Forelimb muscle (tissue), 1 donor: ENCODE data around the gene SLC25A46. TPM values are rescaled to one million over a fixed set of nuclear protein-coding genes. Genes with fewer than 3 reads are reported as not detected.
"Not testable (repeated sequence)": the region's sequence is repeated elsewhere in the genome, so short reads cannot be mapped to it uniquely, and the experiment has no call there.

Experiments used
- DNase-seq: peaks from one replicate; pipeline ENCODE4 v3.0.0-alpha.2; 2013; ENCODE audit warnings: low read depth
- polyA plus RNA-seq: library from polyadenylated mRNA; unstranded; fragments of 120-200 nt; gene quantifications from one replicate; pipeline ENCODE4 v1.2.1, GENCODE V29; 2013; ENCODE audit not compliant: insufficient read length

Gene SLC25A46
- 36.5 TPM for polyA plus RNA-seq

DNA sequence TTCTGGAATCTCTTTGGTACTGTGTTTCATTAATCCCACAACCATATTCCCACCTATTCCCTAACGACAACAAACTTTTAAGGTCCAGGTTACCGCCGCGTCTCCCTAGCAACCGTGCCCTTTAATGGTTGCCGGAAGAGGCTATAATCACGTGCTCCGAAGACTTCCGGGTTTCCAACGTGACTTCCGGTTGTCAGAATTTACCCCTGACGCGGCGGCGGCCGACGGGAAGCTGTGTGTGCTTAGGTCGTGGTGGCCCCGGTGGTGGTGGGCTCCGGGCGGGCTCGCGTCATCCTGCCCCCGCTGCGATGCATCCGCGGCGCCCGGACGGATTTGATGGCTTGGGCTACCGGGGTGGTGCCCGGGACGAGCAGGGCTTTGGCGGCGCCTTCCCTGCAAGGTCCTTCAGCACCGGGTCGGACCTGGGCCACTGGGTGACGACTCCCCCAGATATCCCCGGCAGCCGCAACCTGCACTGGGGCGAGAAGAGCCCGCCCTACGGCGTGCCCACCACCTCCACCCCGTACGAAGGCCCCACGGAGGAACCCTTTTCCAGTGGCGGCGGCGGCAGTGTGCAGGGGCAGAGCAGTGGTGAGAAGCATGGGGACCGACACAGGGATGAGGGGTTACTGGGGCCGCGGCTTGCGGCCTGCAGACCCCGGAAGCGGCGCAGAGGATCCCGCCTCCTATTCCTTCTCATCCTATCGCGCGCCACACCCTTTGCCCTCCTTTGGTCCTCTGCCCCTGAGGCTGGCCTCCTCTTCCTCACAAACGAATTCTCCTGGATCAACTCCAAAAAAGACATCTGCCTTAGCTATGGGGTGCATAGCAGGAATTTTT lies at the start of gene SLC25A46:
Gene SLC25A46, plus strand, starts transcription at position 196 of the 840 bp plus-strand sequence. Its CDS starts 113 bp downstream, at position 309.
- DNase-seq: peak; percentile 85

- DNase-seq: not testable (repeated sequence)
These were observed 48.2 kb upstream of the SLC25A46 start for GRCh38 chr5:110690587-110690986.

- DNase-seq: not testable (repeated sequence)
These were observed 46.1 kb upstream of the SLC25A46 start for GRCh38 chr5:110692669-110693068.

- no peak for DNase-seq
These were observed 36.5 kb upstream of the SLC25A46 start for GRCh38 chr5:110702300-110702699.

DNA sequence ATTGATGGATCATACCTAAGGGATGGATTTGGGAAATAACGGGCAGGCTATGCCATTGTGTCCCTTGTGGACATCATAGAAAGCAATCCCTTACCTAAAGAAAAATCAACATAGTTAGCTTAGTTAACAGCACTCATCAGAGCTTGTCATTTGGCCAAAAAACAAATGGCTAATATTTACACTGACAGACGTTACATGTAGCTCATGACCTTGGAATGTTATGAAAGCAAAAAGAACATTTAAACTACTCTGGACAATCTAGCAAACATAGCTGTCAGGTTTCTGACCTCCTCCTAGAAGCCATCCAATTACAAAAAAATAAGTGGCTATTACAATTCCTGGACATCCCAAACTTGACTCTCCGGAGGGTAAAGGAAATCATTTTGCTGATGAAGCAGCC lies 36.1 kb upstream of the SLC25A46 start:
- no peak for DNase-seq

DNA sequence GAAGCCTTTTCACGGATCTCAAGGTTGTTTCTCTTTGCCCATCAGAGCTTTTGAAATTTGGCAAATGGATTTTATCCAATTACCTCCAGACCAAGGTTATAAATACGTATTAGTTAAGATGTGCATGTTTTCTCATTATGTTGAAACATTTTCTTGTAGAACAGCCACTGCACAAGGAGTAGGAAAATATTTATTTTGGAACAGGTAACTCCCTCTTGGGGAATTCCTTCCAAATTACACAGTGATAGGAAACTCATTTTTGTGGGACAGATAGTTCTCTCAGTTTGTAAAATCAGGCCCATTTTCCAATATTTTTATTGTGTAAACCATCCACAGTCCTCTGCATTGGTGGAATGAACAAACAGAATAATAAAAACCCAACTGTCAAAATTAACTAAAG lies 35.3 kb upstream of the SLC25A46 start:
- DNase-seq: no peak

DNA sequence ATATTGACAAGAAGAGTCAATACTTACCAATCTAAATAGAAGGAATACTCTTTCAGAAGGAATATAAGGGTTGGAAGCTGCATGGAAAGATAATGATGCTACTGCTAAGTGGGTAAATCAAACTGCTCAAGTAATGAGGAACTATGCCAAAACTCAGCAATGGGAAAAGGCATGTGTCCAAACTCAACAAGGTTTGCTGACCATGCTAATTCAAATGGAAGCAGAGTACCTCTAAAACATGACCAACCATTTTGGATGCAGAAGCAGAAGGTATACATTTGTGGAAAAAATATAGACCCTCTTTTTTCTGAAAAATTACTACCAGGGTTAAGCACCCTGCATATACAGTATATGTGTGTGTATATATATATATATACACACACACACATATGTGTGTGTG lies 33.5 kb upstream of the SLC25A46 start:
- no peak for DNase-seq

DNA sequence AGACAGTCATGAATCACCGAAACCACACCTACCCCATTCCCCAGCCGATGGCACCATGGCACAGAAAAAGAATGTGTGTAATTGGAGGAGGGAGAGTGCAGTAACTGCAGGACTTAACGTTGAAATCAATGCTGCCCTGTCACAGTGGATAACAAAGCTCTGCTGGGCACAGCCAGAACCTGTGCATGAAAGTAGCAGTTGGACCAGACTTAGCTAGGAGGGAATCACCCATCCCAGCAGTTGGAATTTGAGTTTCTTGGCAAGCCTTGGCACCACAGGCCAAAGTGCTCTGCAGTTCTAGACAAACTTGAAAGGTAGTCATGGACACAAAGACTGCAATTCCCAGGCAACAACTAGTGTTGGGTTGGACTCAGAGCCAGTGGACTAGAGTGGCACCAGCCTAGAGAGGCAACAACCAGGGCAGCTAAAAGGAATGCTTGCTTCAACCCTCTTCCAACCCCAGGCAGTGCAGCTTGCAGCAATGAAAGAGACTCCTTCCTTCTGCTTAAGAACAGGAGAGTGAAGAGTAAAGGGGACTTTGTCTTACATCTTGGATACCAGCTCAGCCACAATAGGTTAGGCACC lies 31.5 kb upstream of the SLC25A46 start:
- no peak for DNase-seq

- DNase-seq: no peak
These were observed 22.3 kb upstream of the SLC25A46 start for GRCh38 chr5:110716247-110717245.

DNA sequence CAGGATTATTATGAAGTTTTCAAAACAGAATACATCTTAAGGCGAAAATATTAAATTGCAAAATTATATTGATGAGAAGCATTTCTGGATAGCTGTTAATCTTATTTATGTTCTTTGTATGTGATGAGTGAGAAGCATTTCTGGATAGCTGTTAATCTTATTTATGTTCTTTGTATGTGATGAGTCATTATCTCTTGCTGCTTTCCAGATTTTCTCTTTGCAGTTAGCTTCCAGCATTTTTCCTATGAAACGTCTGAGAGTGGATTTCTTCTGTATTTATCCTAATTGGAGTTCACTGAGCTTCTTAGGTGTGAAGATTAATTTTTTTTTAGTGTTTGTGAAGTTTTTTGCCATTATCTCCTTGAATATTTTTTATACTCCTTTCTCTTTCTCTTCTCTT lies 20.5 kb upstream of the SLC25A46 start:
- DNase-seq: no peak

- DNase-seq: no peak
These were observed 12.4 kb upstream of the SLC25A46 start, which contains the start of gene TMEM232 for GRCh38 chr5:110726249-110727024. Gene TMEM232, minus strand, starts transcription at chr5:110726671. Its CDS starts 59,319 bp downstream, at chr5:110667352.

DNA sequence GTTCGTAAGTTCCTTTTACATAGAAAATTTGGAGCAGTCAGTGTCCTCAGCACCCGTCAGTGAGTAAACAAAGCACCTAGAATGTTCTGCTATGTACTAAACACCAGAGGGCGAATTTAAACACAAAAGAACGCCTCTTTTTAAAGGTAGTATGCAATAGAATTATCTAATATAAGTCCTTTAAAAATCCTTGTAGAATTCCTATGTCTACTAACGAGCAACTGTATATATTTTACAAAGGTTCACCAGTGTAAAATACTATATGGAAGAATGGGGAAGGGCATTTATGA lies 11.8 kb upstream of the SLC25A46 start:
- no peak for DNase-seq

- not testable (repeated sequence) for DNase-seq
These were observed 7.3 kb upstream of the SLC25A46 start for GRCh38 chr5:110731499-110731898.

GRCh38 chr5:110734101-110734500 lies 4.7 kb upstream of the SLC25A46 start:
- no peak for DNase-seq

DNA sequence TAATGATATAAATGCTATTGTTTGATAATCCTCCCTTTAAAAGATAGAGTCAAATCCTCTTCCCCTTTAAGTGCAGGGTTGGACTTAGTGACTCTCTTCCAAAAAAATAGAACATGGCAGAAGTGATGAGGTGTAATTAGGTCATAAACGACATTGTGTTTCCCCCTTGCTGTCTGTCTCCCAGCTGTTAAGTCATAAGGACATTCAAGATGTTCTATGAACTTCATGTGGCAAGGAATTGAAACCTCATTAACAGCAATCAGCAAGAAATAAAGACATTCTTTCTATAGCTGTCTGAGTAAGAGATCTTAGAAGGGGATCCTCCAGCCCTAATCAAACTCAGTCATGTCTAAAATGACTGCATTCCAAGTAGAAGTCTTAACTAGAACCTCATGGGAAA lies 3.3 kb upstream of the SLC25A46 start:
- DNase-seq: no peak

GRCh38 chr5:110736753-110737152 lies 2.1 kb upstream of the SLC25A46 start:
- DNase-seq: no peak

- no peak for DNase-seq
These were observed 350 bp upstream of the SLC25A46 start for GRCh38 chr5:110738503-110738811.

GRCh38 chr5:110751902-110752762 lies 13.3 kb downstream of the SLC25A46 start:
- no peak for DNase-seq

DNA sequence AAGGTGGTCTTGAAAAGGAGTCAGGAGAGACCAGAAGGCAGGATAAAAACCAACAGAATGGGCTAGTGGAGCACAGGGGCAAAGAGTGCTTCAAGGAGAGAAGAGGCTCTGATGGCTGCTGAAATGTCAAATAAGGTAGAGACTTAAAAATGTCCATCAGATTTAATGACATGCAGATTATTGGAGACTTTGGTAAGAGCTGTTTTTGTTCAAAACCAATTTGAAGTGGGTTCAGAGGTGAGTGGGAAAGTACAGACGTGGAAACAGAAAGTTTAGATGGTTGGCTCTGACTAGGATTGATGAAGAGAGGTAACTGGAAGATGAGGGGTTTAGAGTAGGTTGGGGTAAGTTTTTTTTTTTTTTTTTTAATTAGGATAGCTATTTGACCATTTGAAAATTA lies 14.1 kb downstream of the SLC25A46 start:
- DNase-seq: no peak

DNA sequence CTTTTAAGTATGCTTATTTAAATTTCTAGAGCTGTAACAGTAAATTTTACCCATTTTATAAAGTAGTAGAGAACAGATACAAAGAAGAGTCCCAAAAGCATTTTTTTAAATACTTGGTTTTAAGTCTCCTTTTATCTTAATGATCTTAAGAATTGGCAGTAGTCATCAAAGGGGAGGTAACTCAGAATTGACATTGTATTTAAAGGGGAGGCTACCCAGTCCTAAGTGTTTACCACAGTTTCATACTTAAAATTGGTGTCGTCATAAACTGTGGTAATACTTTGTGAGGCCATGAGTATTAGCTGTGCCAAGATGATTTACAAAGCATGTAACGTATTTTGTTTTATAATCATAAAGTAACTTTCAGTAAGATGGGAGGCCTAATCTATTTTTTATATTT lies 14.8 kb downstream of the SLC25A46 start:
- no peak for DNase-seq

DNA sequence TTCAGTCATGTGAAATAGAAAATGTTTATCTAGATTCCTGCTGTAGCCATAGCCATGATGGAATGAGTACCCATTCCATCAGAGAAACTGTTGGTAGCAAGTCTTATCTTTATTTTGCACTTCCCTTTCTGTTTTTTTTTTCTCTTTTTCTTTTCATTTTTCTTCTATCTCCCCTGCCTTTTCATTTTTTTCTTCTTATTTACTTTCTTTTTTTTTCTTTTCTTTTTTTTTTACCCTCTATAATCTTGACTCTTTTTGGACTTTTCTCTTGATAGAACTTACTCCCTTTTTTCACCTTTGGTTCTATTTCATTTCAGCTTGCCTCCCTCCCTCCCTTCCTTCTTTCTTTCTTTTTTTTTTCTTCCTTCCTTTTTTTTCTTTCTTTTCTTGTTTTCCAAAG lies 15.4 kb downstream of the SLC25A46 start:
- no peak for DNase-seq
